AG09319 (cell line): Measurements from ENCODE around the gene TMEM52.
A peak's percentile ranks its signal among the peaks of the same experiment; 100 is the strongest.

ENCODE experiments used
- DNase-seq: peaks from one replicate; pipeline ENCODE4 v3.0.0-alpha.2; 2010; ENCODE audit warnings: low read depth; ENCODE audit errors: extremely low read depth
- TF ChIP-seq, protein P1 (sequence below): IDR thresholded peaks from 2 replicates; pipeline ENCODE4 v1.5.1; 2011; ENCODE audit warnings: low read depth, mild to moderate bottlenecking, inconsistent platforms, low read length, moderate library complexity

The TMEM52 gene

DNA sequence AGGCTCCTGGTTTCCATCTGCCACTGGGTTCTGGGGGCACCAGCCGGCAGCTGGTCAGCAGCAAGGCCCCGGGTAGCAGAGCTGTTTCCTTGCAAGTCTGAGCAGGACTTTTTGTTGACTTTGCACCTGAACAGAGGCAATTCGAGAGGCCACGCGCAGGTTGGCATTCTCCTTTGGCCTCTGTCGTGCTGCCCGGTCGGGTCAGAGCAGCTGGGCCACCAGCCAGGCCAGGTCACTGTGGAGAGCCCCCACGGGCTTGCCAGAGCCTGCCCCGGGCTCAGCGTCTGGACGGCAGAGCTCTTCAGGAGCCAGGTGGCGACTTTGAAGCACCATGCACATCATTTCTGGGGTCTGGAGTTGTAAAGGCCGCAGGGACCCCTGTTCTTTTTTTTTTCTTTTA lies 28.4 kb upstream of the TMEM52 start:
- TF ChIP-seq, protein P1, sequence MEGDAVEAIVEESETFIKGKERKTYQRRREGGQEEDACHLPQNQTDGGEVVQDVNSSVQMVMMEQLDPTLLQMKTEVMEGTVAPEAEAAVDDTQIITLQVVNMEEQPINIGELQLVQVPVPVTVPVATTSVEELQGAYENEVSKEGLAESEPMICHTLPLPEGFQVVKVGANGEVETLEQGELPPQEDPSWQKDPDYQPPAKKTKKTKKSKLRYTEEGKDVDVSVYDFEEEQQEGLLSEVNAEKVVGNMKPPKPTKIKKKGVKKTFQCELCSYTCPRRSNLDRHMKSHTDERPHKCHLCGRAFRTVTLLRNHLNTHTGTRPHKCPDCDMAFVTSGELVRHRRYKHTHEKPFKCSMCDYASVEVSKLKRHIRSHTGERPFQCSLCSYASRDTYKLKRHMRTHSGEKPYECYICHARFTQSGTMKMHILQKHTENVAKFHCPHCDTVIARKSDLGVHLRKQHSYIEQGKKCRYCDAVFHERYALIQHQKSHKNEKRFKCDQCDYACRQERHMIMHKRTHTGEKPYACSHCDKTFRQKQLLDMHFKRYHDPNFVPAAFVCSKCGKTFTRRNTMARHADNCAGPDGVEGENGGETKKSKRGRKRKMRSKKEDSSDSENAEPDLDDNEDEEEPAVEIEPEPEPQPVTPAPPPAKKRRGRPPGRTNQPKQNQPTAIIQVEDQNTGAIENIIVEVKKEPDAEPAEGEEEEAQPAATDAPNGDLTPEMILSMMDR: no peak
- DNase-seq: no peak

DNA sequence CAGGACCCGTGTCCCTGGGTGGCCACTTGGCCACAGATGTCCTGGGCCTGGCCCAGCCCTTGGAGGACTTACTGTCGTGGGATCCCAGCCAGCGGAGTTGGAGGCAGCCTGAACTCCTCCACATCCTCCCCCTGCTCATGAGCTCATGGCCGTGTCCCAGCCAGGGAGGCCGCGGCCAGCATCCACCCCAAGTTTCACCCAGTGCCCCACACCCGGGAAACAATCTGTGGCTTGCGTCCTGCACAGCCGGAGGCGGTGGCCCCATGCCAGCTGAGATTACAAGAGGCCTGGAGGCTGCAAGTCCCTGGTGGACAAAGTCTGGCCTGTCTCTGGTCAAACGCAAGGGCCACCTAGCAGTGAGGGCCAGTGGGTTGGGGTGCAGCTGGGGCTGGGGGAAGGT lies 27.5 kb upstream of the TMEM52 start:
- DNase-seq: no peak
- TF ChIP-seq, protein P1: no peak

DNA sequence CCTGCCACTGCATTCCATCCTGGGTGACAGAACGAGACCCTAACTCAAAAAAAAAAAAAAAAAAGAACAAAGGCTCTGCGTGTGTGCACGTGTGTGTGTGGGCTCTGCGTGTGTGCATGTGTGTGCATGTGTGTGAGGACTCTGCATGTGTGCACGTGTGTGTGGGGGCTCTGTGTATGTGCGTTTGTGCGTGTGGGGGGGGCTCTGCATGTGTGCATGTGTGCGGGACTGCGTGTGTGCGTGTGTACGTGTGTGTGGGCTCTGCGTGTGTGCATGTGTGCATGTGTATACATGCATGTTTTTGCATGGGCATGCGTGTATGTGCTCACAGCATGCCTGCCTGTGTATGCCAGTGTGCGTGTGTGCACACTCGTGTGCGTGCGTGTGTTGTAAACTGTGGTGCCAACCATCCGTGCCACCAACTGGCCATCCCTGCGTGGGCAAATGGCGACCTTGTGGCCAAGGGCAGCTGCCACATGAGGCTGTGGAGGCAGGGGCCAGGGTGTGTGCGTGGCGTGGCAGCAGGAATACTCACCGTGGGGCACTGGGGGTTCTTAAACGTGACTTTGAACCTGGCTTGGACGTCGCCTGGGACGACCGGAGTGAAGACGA lies 26.8 kb upstream of the TMEM52 start:
- TF ChIP-seq, protein P1: no peak

DNA sequence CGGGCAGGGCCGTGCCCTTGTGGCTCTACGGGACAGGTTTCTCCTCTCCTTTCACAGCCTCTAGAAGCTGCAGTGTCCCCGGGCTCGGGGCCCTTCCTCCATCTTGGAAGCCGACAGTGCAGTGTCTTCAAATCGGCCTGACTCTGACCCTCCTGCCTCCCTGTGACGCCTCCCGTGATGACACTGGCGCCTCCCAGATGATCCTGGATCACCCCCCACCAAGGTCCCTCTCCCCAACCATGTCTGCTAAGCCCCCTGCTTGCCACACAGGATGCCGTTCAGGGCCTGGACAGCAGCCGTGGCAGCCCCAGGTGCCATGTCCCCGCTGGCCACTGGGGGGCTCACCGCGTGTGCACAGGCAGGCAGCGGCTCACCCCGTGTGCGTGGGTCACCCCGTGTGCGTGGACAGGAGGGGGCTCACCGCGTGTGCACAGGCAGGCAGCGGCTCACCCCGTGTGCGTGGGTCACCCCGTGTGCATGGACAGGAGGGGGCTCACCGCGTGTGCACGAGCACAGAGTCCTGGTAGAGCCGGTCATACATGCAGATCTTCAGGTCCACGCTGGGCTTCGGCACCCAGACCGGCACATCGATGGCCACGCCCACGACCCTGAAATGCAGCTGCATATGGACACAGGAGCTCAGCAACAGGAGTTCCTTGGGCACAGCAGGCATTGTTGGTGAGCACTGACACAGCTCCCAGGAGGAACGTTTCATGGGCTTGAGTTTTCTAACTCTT lies 24.9 kb upstream of the TMEM52 start:
- DNase-seq: no peak
- TF ChIP-seq, protein P1: peak; percentile 83

More for the DNA sequence above, 26.8 kb upstream of the TMEM52 start:
- no peak for DNase-seq

DNA sequence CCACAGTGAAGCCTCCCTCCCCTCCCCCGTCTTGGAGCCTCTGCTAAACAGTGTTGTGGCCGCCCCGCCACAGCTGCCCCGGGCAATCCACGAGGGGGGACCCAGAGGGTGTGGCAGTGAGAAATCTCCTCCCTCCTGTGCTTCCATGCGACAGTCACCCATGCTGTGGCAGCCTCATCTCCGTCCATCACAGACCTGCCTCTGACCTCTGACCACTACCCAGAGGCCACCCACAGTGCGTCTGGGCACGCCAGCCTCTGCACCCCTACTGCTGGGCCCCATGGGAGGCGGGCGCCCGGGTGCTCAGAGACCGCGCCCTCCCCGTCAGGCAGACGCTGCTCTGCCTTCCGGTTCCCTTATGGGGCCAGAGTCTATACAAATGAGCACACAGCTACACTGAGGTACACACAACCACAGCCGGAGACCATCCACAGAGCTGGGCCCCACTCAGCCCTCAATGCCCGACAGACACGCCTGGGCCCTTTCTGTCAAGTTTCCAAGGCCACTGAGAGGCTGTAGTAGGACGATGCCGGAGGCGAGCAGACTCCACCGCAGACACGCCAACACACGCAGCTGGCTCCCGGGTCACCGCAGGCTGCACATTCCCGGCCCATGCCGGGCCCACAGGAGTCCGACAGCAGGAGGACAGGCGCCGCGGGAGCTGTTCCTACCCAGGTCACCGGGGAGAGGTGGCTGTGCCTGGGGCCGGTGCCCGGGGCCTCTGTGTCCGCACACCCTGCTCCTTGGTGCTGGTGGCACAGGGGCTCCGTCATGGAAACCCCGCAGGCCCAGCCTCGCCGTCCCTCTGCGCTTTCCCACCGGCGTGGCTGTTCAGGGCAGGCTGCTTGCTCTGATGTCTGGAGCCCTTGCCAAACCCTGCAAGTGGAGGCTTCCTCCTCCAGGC lies 23.9 kb upstream of the TMEM52 start:
- TF ChIP-seq, protein P1: no peak
- DNase-seq: no peak

DNA sequence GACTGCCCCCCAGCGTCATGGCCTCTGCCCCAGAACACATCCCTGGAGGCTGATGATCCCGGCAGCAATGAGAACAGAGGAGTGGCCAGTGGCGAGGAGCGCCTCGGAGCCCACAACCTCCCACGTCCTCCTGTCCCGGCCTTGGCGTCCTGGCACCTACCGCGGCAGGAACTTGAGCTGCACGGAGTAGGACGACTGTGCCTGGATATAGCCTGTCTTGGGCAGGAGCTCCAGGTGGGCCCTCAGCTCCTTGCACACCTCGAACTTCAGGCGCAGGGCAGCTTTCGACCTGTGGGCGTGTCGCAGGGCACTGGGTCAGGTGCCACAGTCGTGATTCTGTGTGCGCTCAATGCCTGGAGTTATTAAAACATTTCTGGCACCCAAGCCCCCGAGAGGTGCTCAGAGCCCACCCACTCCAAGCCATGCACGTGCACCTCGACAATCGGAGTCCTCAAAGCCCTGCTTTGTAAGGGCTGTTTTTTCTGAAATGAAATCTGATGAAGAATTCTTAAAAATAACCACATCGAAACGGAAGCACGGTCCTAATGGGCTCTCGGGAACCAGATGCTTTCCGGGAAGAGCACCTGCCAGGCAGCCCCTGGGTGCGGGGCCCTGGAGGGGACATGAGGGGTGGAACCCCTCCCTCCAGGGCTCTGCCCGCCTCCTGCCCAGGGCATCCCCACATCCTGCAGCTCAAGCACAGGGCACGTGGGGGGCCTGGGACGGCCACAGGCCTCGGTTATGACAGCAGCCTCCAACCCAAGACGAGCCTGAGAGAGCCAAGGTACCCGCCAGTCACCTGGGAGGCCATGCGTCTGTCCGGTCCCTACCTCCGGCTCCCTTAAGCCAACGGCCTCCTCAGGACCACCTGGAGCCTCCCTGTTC lies 23.0 kb upstream of the TMEM52 start:
- TF ChIP-seq, protein P1: no peak
- DNase-seq: no peak
